GM18861 (cell line): ENCODE data around the gene TPRG1.

Experiments
- ATAC-seq: cut with Tn5 transposase; IDR thresholded peaks from one replicate; pipeline ENCODE4 v1.9.1; 2021; ENCODE audit not compliant: unreplicated experiment

The TPRG1 gene

DNA sequence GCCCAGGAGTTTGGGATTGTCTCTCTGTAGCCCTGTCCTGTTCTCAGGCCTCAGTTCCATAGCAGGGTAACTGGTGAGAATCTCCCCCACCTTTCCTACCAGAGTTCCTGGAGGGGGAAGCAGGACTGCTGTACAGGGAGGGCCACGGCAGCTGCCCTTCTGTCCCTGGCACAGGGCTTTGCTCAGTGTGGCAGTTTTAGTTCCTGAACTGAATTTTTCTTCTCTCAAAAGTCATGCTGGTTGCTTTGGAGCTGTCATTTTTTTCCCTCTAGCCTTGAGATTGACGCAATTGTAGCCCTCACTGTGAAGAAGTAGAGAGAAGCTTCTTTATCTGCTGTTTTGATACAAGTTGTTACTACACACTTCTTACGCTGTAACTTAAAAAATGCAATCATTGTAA is 55.5 kb downstream of the TPRG1 start:
- no peak for ATAC-seq

DNA sequence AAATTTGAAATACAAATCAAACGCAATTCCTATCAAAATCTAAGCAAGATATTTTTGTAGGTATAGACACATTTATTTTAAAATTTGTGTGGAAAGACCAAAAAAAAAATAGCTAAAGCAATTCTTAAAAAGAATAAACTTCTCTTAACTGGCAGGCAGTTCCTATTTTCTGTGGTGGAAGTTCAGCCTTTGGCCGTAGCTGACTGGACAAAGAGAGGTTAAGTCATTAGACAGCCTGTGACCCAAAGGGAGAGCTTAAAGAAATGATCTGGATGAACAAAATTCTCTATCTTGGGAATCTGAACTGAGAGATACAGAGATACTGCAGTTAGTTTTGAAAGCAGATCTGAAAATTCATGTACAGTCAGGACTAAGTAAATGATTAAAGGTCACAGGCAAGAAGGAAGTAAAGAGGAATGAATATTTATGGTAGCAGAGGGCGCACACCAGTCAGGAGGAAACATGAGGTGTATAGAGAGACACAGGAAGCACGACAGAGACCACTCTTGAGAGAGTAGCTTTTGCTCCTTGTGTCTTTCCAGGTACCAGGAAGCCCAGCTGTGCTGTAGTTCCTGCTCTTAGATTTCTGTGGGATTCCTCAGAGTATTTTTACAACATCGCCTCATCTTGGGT is 57.5 kb downstream of the TPRG1 start:
- ATAC-seq = peak; percentile 91

DNA sequence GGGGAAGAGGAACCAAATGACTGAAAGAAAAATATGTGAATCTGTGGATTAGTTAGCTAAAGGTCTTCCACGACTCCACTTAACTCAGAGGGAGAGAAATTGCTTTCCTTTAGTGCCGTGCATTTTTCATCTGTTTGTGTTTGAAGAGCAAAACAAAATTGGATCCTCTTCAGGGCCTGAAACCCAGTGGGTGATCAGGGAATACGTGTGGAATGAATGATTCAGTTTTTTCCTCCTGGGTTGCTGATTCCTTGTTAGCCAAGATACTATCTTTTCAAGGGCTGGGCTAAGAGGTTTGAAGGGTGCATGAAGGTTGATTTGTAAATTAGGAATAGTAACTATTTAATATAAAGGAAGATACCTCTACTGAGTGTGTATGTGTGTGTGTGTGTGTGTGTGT is 61.0 kb downstream of the TPRG1 start:
- ATAC-seq = no peak

DNA sequence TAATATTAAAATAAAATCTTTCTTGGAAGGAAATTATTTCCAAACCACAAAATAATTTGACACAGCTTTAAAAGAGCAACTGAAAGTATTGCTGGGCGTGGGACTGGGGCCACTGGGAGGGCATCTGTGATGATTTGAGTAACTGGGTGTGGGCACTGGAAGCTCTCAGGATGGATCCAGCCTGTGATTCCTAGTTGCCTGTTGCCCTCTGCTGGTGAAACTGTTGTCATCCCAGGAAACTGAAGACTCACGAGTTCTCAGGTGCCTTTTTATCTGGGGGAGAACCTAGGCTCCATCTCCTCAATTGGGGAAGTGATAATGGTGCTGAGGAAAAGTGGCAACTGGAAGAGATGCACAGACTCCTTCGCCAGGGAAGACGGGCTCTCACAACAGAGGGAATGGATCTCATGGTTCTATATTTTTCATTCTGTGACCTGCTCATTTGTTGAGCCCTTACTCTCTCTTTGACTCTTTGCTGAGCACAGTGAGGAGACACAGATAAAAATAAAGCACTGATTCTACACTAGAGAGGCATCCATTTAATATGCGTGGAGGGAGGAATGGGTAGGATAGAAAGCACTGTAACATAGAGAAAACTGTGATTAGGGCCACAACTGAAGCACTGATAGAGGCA is 61.6 kb downstream of the TPRG1 start:
- ATAC-seq = no peak

DNA sequence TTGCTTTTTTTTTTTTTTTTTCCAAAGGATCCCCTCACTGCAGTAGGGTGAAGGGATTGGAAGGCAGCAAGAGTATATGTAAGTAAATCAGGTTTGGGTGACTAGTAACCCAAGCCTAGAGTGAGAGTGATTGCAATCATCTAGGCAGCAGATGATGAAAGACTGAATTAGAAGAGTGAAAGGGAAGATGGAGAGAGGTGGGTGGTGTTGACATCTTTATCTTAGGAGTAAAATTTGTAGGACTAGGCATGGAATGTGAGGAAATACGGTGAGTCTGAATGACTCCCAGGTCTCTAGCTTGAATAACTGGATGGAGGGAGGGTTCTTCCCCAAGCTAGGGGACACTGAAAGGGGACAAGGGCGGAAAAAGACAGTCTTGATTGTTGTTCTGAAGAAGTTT is 63.4 kb downstream of the TPRG1 start:
- ATAC-seq = no peak

DNA sequence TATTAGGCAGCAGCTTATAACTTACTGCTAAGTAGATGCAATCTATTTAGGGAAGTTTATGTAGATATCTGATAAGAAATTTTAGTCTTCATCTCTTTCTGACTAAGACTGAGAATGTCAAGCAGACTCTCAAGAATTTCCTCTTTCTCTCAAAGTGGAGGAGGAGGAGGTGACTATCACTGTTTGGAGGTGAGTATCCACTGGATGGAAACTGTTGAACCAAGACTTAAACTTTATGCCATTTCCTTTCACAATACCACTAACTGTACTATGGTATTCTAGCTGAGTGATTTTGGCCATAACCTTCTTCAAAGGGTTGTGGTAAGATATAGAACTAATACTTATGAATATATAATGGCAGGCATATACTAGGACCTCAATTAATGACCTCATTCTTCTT is 64.6 kb downstream of the TPRG1 start:
- ATAC-seq = peak; percentile 60

DNA sequence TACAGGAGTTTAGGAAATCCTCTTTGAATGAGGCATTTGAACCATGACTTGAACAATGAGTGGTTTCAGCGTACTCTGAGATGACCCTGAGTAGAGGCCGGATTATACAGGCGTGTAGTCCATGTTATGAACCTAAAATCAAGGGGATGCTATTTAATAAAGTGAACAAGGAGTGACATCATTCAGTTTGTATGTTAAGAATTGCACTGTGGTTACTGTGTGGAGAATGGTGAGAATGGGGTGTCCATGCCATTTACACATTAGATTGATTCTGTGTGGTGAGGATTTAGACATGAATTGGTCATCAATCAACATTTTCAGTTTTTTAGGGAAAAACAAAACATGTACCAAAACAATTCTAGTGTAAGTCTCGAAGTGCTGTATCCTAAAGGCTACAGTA is 65.8 kb downstream of the TPRG1 start:
- ATAC-seq = no peak

DNA sequence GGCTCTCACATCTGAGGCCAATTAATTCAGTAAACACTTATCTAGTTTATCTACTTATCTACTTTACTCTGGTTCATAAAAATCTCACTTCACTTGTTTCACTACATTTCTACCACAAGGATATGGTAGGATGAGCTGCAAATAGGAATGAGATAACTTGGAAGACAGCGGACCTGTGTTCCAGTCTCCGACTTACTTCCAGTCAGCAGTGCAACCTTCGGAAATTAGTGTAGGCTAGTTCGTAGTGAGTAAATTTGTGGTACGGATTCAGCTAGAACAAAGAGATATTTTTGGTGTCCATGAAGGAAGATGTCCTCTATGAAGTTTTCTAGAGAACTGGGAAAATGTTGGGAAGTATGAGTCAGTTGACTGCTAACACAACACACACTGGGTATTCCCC is 66.3 kb downstream of the TPRG1 start:
- ATAC-seq = no peak

DNA sequence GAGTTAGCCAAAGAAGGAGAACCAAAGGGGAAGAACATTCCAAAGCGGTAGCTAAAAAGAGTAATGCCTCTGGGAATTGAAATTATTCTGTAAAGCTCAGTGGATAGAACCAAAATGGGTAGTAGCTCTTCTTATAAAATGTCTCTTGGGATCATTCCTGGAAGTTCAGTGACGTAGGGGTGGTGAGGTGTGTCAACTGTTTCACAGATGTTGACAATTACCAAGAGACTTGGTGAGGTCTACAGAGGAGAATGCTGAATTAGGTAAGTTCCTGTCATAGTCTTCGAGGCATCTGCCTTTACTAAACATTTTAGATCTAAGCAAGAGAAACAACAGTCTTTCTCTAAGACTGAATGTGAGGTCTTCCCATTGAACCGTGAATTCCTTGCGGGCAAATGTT is 67.8 kb downstream of the TPRG1 start:
- ATAC-seq = no peak

DNA sequence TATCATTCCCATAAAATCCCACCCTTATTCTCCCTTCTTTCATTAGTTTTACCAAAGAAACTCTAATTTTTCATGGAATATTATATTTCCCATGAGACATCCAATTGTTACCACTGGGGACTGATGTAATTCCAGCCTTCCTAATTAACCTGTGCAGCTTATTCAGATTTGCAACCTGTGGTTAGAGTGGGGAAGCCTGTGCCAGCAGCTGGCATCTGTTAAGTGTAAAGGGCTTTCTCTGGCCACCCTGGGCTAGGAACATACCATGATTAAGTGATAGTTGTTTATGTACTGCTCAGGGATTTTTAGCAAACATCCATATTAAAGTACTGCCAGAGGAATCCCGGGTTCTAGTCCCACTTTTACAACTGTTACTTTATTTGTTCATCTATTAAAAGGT is 78.2 kb downstream of the TPRG1 start:
- ATAC-seq = no peak

DNA sequence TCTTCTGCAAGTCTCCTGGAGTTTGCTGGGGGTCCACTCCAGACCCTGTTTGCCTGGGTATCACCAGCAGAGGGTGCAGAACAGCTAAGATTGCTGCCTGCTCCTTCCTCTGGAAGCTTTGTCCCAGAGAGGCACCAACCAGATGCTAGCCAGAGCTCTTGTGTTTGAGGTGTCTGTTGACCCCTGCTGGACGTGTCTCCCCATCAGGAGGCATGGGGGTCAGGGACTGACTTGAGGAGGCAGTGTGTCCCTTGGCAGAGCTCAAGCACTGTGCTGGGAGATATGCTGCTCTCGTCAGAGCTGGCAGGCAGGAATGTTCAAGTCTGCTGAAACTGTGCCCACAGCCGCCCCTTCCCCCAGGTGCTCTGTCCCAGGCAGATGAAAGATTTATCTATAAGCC is 86.5 kb downstream of the TPRG1 start:
- ATAC-seq = no peak

DNA sequence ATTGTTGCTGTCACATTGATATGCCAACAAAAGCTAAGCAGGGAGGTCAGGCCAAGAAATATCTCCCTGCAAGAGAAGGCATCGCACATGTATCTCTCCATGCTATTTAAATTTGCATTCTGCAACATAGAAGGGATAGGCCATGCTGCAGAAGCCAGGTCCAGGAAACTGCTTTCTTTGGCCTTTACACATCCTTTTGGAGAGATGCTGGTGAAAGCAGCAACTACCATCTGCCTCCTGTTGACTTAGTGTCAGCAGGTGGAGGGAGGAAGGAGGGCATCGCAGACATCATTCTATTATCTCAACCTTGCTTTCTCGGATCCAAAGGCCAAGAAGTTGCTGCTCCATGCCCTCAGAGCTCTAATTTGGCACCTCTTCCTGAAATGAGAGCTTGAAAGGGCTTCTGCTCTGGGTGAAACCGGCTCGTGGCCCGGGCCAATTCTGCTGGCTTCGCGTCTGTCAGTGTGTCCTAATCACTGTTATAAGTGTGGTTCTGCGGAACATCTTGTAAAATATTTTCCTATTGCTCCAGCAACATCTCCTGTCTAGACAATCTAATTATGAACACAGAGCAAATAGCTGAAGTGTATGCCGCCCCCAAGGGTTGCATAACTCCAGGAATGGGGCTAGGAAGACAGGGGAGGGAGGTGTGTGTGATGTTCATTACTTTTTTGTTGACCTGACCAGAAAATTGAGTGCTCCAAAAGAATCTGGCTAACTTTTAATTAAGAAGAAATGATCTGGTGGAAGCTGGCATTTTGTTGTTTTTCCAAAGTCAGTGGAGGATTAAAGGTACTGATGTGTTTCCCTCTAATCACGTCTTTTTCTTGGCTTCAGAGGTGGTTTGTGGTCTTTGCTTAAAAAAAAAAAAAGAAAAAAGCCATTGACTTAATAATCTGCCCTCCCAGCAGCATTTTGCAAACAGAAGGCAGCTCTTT is 89.1 kb downstream of the TPRG1 start:
- no peak for ATAC-seq

DNA sequence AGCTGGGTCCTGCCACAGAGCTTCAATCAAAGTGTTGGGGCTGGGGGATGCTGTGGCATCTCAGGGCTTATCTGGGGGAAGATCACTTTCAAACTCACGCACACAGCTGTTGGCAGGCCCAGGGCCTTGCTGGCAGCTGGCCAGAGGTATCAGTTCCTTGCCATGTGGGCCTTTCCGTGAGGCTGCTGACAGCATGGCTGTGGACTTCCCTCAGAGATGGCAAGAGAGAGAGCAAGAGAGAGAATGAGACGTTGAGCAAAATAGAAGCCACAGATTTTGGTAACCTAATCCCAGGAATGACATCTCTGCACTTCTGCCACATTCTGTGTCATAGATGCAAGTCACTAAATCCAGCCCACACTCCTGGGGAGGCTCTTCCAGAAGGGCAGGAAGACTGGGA is 91.0 kb downstream of the TPRG1 start:
- no peak for ATAC-seq

DNA sequence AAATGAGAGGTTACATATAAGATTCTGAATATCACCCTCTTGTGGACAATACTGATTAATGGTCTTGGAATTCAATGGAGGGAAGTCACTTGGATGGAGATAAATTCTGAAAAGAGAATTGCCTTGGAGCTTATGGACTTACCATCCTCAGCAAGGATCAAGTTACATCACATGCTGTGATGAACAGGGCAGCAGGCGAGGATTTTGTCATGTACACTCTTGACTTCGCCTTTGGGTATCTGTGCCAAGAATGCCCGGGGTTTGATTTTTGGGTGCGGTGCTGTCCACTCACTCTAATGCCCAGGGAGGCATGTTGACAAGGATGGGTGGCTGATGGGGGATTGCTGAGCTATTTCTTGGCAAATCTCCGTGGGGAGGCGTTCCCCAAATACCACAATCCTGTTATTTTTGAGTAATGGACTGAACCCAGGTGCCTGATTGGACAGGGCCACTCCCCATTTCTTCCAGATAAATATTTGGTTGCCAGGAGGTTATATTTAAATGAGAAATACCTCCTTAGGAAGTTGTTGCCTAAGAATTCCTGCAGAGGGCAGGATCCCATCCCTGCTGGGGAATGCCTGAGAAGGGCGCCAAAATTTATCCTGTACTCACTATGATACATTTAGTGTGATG is 96.3 kb downstream of the TPRG1 start:
- no peak for ATAC-seq

DNA sequence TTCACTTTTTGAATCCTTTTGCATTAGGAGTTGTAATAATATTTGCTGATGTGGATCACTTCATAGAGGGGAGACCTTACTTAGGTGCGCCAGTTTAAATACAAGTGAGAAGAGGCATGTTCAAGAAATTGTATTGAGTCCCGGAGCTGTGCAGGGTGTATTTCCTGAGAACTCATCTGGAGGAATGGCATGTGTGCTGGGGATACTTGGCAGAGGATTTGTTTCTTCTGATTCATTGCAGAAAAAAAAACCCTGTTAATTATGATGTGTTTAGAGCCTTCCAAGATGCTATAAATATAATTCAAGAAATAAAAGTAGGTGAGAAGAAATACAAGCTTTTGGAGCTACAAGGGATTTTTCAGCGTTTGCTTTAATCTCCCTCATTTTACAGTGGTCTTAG is 97.6 kb downstream of the TPRG1 start:
- no peak for ATAC-seq

DNA sequence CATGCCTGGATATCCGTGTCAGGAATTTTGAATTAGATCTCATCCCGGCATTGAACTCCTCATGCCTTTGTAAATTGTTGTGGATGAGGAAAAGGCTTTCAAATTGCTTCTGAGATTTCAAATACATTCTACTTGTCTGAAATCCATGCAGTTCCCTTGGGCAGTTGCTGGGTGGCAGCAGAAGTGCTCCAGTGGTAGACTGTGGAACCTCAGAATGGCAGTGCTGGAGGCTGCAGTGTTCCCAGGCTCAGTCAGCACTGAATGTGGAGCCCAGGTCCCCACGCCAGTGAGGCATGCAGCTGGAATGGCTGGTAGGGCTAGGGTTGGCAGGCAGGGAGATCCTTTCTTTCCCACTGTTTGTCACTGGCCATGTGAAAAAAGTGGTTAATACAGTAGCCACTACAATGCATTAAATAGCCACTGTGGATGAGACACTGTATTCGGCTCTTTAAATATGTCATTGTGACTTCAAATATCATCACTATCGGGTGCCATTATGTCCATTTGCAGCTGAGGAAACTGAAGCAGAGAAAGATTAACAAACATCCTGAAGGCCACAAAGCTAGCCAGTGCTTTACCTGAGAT is 98.6 kb downstream of the TPRG1 start:
- peak; percentile 57 for ATAC-seq

DNA sequence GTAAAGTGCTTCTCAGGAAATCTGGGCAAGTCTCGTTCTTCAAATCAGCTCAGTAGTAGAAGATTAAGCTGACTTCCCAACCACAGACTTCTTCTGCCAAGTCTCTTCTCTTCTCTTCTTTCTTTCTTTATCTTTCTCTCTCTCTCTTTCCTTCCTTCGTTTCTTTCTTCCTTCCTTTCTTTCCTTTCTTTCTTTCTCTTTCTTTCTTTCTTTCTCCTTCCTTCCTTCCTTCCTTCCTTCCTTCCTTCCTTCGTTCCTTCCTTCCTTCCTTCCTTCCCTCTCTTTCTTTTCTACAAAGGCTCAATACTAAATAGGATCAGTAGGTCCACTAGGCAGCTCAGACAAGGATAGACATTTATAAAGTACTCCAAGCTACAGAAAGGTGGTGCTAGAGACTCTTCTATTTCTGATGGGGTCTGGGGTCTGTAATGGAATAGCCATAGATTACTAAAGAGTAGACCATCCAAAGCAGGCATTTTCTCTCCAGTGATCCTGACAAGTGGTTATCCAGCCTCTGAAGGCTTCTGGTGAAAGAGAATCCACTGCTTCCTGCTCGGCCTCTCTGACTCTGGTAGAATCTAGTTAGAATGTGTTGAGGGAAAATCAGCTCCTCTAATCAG is 100.8 kb downstream of the TPRG1 start:
- no peak for ATAC-seq

DNA sequence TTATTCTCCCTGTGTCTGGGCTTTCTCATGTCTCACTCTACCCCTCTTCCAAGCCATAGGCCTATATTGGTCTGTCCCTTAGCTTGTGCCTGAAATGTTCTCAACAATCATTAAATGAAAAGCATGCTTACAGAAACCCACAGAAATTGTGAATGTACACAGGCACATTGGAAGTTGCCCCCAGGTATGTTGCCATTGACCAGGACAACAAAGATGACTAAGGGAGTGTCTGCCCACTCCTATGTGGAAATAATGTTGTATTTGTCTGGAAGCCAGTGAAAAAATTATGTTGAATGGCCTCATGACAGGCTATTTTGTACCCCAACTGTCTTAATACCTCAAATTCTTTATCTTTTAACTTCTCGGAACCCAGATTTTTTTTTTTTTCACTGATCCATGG is 102.0 kb downstream of the TPRG1 start:
- ATAC-seq = no peak

DNA sequence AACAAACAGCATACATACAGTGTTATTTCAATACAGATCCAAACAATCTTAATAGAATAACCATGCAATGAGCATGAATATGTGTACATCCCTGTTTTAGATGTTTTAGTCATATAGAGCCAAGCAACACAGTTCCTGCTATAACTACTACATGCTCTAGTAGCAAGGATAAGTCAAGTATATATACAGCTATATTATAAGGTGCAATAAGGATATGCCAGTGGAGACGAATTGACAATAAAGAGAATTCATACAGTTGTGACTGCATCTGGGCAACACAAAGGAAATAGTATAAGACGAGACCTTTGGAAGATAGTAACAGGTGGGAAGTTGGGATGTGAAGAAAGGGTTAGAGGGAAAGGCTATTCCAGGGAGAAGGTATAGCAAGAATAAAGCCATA is 103.4 kb downstream of the TPRG1 start:
- no peak for ATAC-seq

DNA sequence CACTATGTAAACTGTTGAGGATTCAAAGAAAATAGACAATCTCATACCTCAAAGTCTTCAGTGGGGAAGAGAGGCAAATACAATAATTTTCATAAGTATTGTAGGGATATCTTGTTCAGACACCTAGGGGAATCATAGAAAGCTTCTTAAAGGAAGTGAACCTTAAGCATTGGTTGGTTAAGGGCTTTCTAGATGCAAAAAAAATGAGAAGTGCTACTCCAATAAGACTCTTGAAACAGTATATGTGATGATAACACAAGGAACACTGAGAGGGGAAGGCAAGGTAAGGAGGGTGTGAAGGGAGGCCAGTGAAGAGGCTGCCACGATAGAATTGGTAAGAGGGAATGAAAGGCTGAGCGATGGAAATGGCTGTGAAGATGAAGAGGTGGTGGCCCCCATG is 104.1 kb downstream of the TPRG1 start:
- no peak for ATAC-seq
